MM.1S (cell line): ENCODE results near the gene PAPPA.

Source experiments
- DNase-seq: peaks from one replicate; pipeline ENCODE4 v3.0.0-alpha.2; 2015
- H2AFZ ChIP-seq: fragments of 300-600 bp; sonication (generic); 2 replicates; pipeline ENCODE4 v1.6.0; 2016; ENCODE audit warnings: antibody characterized with exemption, low read length
- H3F3A ChIP-seq: fragments of 300-600 bp; sonication (generic); 2 replicates; pipeline ENCODE4 v1.6.1; 2016; ENCODE audit warnings: mild to moderate bottlenecking, antibody characterized with exemption, low read length, moderate library complexity, mixed read lengths; ENCODE audit not compliant: insufficient read depth
- H3K27ac ChIP-seq: fragments of 300-600 bp; sonication (generic); 2 replicates; pipeline ENCODE4 v1.5.1; 2016; ENCODE audit warnings: mild to moderate bottlenecking, low read length
- H3K27me3 ChIP-seq: fragments of 300-600 bp; sonication (generic); replicated peaks from 2 replicates; pipeline ENCODE4 v1.6.0; 2016; ENCODE audit warnings: low read length; ENCODE audit not compliant: insufficient read depth
- H3K36me3 ChIP-seq: fragments of 300-600 bp; sonication (generic); replicated peaks from 2 replicates; pipeline ENCODE4 v1.6.1; 2016; ENCODE audit warnings: mild to moderate bottlenecking, low read length, mixed read lengths; ENCODE audit not compliant: insufficient read depth
- H3K4me1 ChIP-seq: fragments of 300-600 bp; sonication (generic); 2 replicates; pipeline ENCODE4 v1.6.1; 2016; ENCODE audit warnings: low read length, mixed read lengths
- H3K4me2 ChIP-seq: fragments of 300-600 bp; sonication (generic); 2 replicates; pipeline ENCODE4 v1.6.0; 2016; ENCODE audit warnings: low read depth, low read length
- H3K4me3 ChIP-seq: fragments of 300-600 bp; sonication (generic); 2 replicates; pipeline ENCODE4 v1.5.1; 2016; ENCODE audit warnings: low read length, mixed read lengths
- H3K79me2 ChIP-seq: fragments of 300-600 bp; sonication (generic); 2 replicates; pipeline ENCODE4 v1.6.1; 2016; ENCODE audit warnings: mixed run types, low read length, mixed read lengths
- H3K9ac ChIP-seq: fragments of 300-600 bp; sonication (generic); 2 replicates; pipeline ENCODE4 v1.6.1; 2016; ENCODE audit warnings: low read length, mixed read lengths
- H3K9me2 ChIP-seq: fragments of 300-600 bp; sonication (generic); replicated peaks from 2 replicates; pipeline ENCODE4 v1.6.1; 2016; ENCODE audit warnings: mild to moderate bottlenecking, low read length, mixed read lengths; ENCODE audit not compliant: insufficient read depth
- H3K9me3 ChIP-seq: fragments of 300-600 bp; sonication (generic); replicated peaks from 2 replicates; pipeline ENCODE4 v1.6.1; 2016; ENCODE audit warnings: mild to moderate bottlenecking, low read length, mixed read lengths; ENCODE audit not compliant: insufficient read depth
- H4K20me1 ChIP-seq: fragments of 300-600 bp; sonication (generic); 2 replicates; pipeline ENCODE4 v1.6.1; 2016; ENCODE audit warnings: mild to moderate bottlenecking, low read length, moderate library complexity, mixed read lengths; ENCODE audit not compliant: insufficient read depth
- CTCF ChIP-seq: fragments of 300-600 bp; sonication (generic); IDR thresholded peaks from 2 replicates; pipeline ENCODE4 v1.5.1; 2016; ENCODE audit warnings: antibody characterized with exemption, low read length, mixed read lengths
- EZH2 ChIP-seq: fragments of 300-600 bp; sonication (generic); optimal IDR thresholded peaks from 2 replicates; pipeline ENCODE3; 2017; ENCODE audit warnings: low read depth, mild to moderate bottlenecking, antibody characterized with exemption, low read length, mixed read lengths
- EZH2phosphoT487 ChIP-seq: fragments of 300-600 bp; sonication (generic); IDR thresholded peaks from 2 replicates; pipeline ENCODE4 v1.6.1; 2018; ENCODE audit warnings: antibody characterized with exemption, low read length

Gene PAPPA

GRCh38 chr9:116389541-116390302 is 236.1 kb downstream of the PAPPA start:
- no peaks in the 10 kb centered on the region for H3K36me3 ChIP-seq
- no peaks in the 10 kb centered on the region for H3K79me2 ChIP-seq
- no peaks in the 10 kb centered on the region for H3F3A ChIP-seq
- H3K27ac ChIP-seq, result no peak overlapping the region
- no peak overlapping the region for H2AFZ ChIP-seq
- H3K4me3 ChIP-seq, result no peak overlapping the region
- DNase-seq, result no peak
- no peak for TF ChIP-seq EZH2phosphoT487
- TF ChIP-seq CTCF, result no peak
- no peak for TF ChIP-seq EZH2
- H3K9ac ChIP-seq, result no peak overlapping the region
- no peaks in the 10 kb centered on the region for H3K9me3 ChIP-seq
- no peaks in the 10 kb centered on the region for H3K4me1 ChIP-seq
- no peaks in the 10 kb centered on the region for H3K9me2 ChIP-seq
- H4K20me1 ChIP-seq, result no peaks in the 10 kb centered on the region
- no peak overlapping the region for H3K4me2 ChIP-seq
- no peaks in the 10 kb centered on the region for H3K27me3 ChIP-seq

- Histone ChIP-seq H3K9me3 (no peaks in the 10 kb centered on the region), H3K9ac (no peak overlapping the region), H3K36me3 (no peaks in the 10 kb centered on the region), H3F3A (no peaks in the 10 kb centered on the region), H3K27me3 (no peaks in the 10 kb centered on the region), H3K9me2 (no peaks in the 10 kb centered on the region), H3K4me3 (no peak overlapping the region), H3K4me2 (no peak overlapping the region), H3K27ac (no peak overlapping the region), H3K4me1 (no peaks in the 10 kb centered on the region), H2AFZ (no peak overlapping the region), H4K20me1 (no peaks in the 10 kb centered on the region), H3K79me2 (no peaks in the 10 kb centered on the region)
- TF ChIP-seq EZH2 (no peak), CTCF (no peak), EZH2phosphoT487 (no peak)
- no peak for DNase-seq
Measured at GRCh38 chr9:116390303-116391228, 237.0 kb downstream of the PAPPA start.

GRCh38 chr9:116391306-116391900 is 237.8 kb downstream of the PAPPA start:
- Histone ChIP-seq H3K4me3 (no peak overlapping the region), H3K9me2 (no peaks in the 10 kb centered on the region), H3K4me2 (no peak overlapping the region), H3K27ac (no peak overlapping the region), H3F3A (no peaks in the 10 kb centered on the region), H3K79me2 (no peaks in the 10 kb centered on the region), H2AFZ (no peak overlapping the region), H4K20me1 (no peaks in the 10 kb centered on the region), H3K9ac (no peak overlapping the region), H3K4me1 (no peaks in the 10 kb centered on the region), H3K36me3 (no peaks in the 10 kb centered on the region), H3K27me3 (no peaks in the 10 kb centered on the region), H3K9me3 (no peaks in the 10 kb centered on the region)
- no peak for DNase-seq
- no peak for TF ChIP-seq EZH2phosphoT487
- no peak for TF ChIP-seq CTCF
- no peak for TF ChIP-seq EZH2
